ENCODE data around the gene PACRG. TPM values are rescaled to one million over a fixed set of nuclear protein-coding genes. Genes with fewer than 3 reads are reported as not detected.
A peak's percentile ranks its signal among the peaks of the same experiment; 100 is the strongest.

Gene PACRG
- total RNA-seq, 1 donor from 2014 or later: 10.5 TPM

GRCh38 chr6:163356324-163356723, 628.5 kb downstream of the PACRG start:
- intact Hi-C loops (cut with micrococcal nuclease): no loop called here
- H3K4me3 ChIP-seq: peak overlapping the region; percentile 46
- peak overlapping the region; percentile 87 for H3K27ac ChIP-seq (replicated peaks)
- peak; percentile 66 for DNase-seq
- no peaks in the 10 kb centered on the region for H3K27me3 ChIP-seq (ENCODE audit: low read depth)
- peaks cover 31% of the 10 kb centered on the region for H3K4me1 ChIP-seq
- no peak for TF ChIP-seq CTCF (IDR thresholded peaks at IDR 0.05; ENCODE audit: borderline replicate concordance)
- H3K36me3 ChIP-seq: no peaks in the 10 kb centered on the region
- no peaks in the 10 kb centered on the region for H3K9me3 ChIP-seq (replicated peaks)

- no peaks in the 10 kb centered on the region for H3K36me3 ChIP-seq
- H3K27ac ChIP-seq (replicated peaks): peak overlapping the region; percentile 87
- H3K4me3 ChIP-seq: no peak overlapping the region
- DNase-seq: no peak
- TF ChIP-seq CTCF (IDR thresholded peaks at IDR 0.05; ENCODE audit: borderline replicate concordance): no peak
- H3K4me1 ChIP-seq: peaks cover 31% of the 10 kb centered on the region
- intact Hi-C loops (cut with micrococcal nuclease): no loop called here
- H3K9me3 ChIP-seq (replicated peaks): no peaks in the 10 kb centered on the region
- no peaks in the 10 kb centered on the region for H3K27me3 ChIP-seq (ENCODE audit: low read depth)
Observed at GRCh38 chr6:163356743-163357142, 629.0 kb downstream of the PACRG start.

GRCh38 chr6:163364641-163365040, 636.9 kb downstream of the PACRG start:
- no peak for DNase-seq
- no peak overlapping the region for H3K4me3 ChIP-seq
- TF ChIP-seq CTCF (IDR thresholded peaks at IDR 0.05; ENCODE audit: borderline replicate concordance): no peak
- H3K36me3 ChIP-seq: no peaks in the 10 kb centered on the region
- no peaks in the 10 kb centered on the region for H3K9me3 ChIP-seq (replicated peaks)
- no peak overlapping the region for H3K27ac ChIP-seq (replicated peaks)
- H3K27me3 ChIP-seq (ENCODE audit: low read depth): no peaks in the 10 kb centered on the region
- intact Hi-C loops (cut with micrococcal nuclease): no loop called here
- peaks cover 15% of the 10 kb centered on the region for H3K4me1 ChIP-seq

Other genes with a start within 250 kb of the PACRG start
- 25.5 TPM for gene PRKN, start 208 bp upstream of the PACRG start, total RNA-seq